ENCODE data around the gene SAFB.

Gene SAFB

DNA sequence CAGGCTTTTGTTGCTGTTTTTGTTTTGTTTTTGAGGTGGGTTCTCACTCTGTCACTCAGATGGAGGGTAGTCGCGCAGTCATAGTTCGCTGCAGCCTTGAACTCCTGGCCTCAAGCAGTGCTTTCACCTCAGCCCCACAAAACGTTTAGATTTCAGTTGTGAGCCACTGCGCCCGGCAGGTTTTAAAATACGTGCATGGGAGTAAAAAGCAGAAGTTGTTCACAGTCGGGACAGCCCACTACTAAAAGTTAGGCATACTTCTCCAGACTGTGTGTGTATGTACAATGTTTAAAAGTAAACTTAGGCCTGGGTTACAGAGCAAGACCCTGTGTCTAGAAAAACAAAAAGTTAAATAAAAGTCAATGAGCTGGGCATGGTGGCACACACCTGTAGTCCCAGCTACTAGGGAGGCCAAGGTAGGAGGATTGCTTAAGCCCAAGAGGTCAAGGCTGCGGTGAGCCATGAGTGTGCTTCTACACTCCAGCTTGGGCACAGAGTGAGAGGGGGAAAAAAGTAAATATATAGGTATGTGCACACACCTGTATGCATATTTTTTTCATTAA is 6.1 kb downstream of the SAFB start:
- FAIRE-seq: no peak

GRCh38 chr19:5631567-5632240 is 8.8 kb downstream of the SAFB start:
- no peak for FAIRE-seq

- no peak for FAIRE-seq
Measured at GRCh38 chr19:5632241-5632612, 9.3 kb downstream of the SAFB start.

GRCh38 chr19:5632657-5633056 is 9.8 kb downstream of the SAFB start:
- FAIRE-seq: no peak

- no peak for FAIRE-seq
Measured at GRCh38 chr19:5635427-5635826, 12.5 kb downstream of the SAFB start.

- FAIRE-seq: no peak
Measured at GRCh38 chr19:5637971-5638370, 15.1 kb downstream of the SAFB start.

GRCh38 chr19:5641171-5641570 is 18.3 kb downstream of the SAFB start:
- no peak for FAIRE-seq

DNA sequence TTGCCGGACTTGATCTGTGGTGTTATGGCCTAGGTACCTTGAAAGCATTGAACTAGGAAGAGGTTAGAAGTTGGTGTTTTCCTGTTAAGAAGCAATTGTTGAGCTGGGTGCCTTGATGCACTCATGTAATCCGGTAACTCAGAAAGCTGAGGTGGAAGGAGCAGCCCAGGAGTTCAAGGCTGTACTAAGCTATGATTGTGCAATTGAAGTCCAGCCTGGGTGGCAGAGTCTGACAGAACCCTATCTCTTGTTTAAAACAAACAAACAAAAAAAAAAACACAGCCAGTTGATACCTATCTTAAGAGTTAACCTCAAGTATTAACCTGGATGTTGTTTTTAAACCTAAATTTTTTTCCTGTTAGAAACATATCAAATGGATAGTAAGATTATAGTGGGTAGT is 19.3 kb downstream of the SAFB start:
- no peak for FAIRE-seq

GRCh38 chr19:5643060-5643459 is 20.2 kb downstream of the SAFB start:
- FAIRE-seq: no peak

DNA sequence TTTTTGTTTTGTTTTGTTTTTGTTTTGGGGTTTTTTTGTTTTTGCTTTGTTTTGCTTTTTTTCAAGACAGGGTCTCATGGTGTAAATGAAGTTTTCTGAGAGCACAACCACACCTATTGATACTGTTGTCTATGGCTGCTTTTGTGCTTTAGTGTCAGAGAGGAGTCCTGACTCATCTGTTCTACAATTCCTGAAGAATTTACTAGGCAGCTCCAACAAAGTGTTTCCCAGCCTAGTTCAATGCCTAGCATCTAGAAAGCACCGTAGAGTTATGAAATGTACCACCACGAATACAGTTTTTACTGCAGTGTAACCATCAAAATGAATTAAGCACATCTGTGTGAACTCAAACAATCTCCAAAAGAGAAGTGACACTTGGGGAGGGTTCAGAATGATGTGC is 21.2 kb downstream of the SAFB start:
- no peak for FAIRE-seq

- no peak for FAIRE-seq
Measured at GRCh38 chr19:5645409-5645808, 22.5 kb downstream of the SAFB start.

GRCh38 chr19:5646703-5647102 is 23.8 kb downstream of the SAFB start:
- FAIRE-seq: no peak

DNA sequence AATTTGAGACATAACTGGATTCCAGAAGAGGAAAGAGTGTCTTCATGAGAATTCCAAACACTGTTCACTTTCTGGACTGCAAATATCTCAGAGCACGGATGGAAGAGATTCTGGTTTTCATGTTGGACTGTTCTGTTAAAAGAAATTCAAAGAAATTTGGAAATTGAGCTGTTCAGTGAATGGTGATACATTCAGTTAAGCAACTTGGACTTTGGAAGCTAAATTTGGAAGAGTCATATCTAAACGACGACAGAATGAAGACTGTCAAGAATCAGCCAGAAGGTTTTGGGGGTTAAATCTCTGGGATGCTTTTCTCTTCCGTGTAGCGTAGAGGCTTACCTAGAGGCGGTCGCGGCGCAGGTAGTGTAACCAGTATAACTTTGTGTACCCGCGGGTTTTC is 25.6 kb downstream of the SAFB start:
- FAIRE-seq: no peak

DNA sequence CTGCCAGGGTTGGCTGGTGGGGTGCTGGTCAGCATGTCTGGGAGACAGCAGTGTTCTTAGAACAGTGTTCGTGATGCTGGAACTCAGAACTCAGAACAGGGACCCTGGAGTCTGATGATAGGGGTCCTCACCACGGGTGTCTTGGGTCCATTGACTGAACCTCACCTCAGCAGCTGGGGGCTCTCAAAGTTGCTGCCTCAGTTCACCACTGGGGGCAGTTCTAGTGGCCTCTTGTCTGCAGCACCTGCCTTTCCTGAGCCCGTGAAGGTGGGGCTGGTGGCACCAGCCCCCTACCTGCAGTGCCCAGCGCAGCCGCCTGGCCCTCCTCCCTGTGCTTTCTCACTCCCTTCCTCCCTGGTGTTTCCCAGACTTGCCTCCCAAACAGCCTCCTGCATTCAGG is 28.5 kb downstream of the SAFB start:
- FAIRE-seq: no peak

DNA sequence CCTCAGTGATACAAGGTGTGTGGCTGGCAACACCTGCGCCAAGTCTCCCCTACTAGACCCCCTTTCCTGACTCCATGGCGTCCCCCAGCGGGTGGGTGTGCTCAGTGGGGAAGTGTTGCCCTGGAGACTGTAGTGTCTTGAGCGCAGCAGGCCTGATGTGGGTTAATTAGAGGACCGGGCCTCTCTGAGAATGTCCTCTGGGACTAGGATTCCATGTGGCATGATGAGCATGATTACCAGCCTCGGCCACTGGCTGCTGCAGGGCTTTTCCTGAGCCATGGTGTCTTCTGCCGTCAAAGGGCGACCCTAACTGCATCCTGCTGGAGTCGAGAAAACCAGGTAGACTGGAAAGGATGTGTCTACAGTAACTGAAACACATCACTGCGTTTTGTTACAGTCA is 29.4 kb downstream of the SAFB start:
- FAIRE-seq: no peak

- FAIRE-seq: no peak
Measured at GRCh38 chr19:5654931-5655330, 32.0 kb downstream of the SAFB start.

GRCh38 chr19:5655412-5655811 is 32.5 kb downstream of the SAFB start:
- FAIRE-seq: no peak

DNA sequence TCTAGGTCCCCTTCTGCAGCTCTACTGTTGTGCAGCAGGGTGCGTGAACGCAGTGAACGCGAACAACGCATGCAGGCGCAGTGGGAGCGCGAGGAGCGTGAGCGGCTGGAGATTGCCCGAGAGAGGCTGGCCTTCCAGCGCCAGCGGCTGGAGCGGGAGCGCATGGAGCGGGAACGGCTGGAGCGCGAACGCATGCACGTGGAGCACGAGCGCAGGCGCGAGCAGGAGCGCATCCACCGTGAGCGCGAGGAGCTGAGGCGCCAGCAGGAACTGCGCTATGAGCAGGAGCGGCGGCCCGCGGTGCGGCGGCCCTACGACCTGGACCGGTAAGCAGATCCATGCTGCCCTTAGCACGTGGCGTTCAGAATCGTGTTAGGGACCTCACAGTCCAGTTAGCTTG is 38.6 kb downstream of the SAFB start:
- no peak for FAIRE-seq

DNA sequence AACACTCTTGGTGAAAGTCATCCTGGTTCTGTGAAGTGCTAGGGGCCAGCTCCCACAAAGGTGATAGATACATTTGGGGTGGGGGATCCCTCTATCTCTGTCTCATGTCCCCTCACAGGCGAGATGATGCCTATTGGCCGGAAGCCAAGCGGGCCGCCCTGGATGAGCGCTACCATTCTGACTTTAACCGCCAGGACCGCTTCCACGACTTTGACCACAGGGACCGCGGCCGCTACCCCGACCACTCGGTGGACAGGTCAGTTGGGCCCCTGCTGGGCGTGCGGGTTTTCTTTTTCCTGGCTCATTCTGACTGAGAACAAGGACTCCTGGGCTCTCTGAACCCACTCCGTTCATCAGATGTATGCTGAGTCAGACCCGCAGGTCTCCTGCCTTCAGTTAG is 41.0 kb downstream of the SAFB start:
- FAIRE-seq: no peak

DNA sequence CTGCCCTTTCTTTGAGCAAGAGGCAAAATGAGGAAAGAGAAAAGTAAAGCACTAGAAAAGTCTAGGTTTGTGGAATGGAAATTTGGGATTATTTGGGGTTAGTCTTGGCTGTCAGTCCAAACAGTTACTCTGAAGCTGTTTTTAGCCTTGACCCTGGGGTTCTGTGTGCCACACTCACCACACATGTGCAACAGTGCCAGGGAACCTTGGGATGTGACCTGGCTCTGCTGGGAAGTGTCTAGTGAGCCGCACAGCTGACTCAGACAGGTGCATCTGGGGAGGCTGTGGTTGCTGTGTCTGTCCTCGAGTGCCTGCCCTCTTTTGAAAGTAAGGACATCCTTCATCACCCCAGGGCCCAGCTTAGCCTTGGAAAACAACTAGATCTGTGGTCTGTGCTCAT is 41.6 kb downstream of the SAFB start:
- no peak for FAIRE-seq

- no peak for FAIRE-seq
Measured at GRCh38 chr19:5665781-5666513, 43.1 kb downstream of the SAFB start.

DNA sequence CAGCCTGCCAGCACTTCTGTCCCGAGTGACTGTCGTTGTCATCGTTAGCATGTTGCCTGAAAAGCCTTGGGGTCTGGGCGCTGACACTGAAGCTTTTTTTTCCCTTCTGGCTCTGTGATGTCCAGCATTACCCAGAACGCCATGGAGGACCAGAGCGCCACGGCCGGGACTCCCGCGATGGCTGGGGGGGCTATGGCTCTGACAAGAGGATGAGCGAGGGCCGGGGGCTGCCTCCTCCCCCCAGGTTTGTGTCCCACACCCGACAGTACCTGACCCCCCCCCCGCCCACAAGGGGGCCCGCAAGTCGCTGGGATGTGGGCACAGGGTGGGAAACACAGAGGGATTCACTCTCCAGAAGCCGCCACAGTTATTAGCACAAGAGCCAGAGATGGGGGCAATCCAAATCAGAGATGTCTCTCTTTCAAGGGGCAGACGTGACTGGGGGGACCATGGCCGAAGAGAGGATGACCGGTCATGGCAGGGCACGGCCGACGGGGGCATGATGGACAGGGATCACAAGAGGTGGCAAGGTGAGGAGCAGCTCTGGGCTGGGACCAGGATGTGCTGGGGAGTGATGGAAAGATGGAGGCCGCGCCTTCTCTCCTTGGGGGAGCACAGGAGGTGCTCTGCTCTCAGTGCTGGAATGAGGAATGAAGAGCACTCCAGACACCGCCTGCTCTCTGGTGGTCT is 44.2 kb downstream of the SAFB start:
- no peak for FAIRE-seq

GRCh38 chr19:5667751-5668271 is 44.9 kb downstream of the SAFB start:
- FAIRE-seq: no peak

GRCh38 chr19:5669212-5669611 is 46.3 kb downstream of the SAFB start:
- no peak for FAIRE-seq

All from colon (tissue), 2 donors.